H9 (cell line): ENCODE results near the gene FARSB. TPM values are rescaled to one million over a fixed set of nuclear protein-coding genes. Genes with fewer than 3 reads are reported as not detected.
A peak's percentile ranks its signal among the peaks of the same experiment; 100 is the strongest.

Experiments used
- DNase-seq: peaks from one replicate; pipeline ENCODE4 v3.0.0-alpha.2; 2017
- H2AFZ ChIP-seq: one replicate; pipeline ENCODE4 v1.6.1; 2013; ENCODE audit warnings: mild to moderate bottlenecking, low read length, control low read depth, moderate library complexity
- H2AK5ac ChIP-seq: 2 replicates; pipeline ENCODE4 v1.6.1; 2013; ENCODE audit warnings: low read length, control low read depth, mixed read lengths; ENCODE audit not compliant: insufficient read length
- H2BK120ac ChIP-seq: one replicate; pipeline ENCODE4 v1.6.1; 2013; ENCODE audit warnings: low read depth, mild to moderate bottlenecking, low read length, control low read depth, inconsistent platforms; ENCODE audit not compliant: poor library complexity, severe bottlenecking
- H2BK12ac ChIP-seq: 2 replicates; pipeline ENCODE4 v1.6.1; 2013; ENCODE audit warnings: low read length, control low read depth, mixed read lengths, low read depth; ENCODE audit not compliant: insufficient read length
- H2BK15ac ChIP-seq: 2 replicates; pipeline ENCODE4 v1.6.1; 2013; ENCODE audit warnings: low read depth, low read length, control low read depth
- H2BK20ac ChIP-seq: one replicate; pipeline ENCODE4 v1.6.1; 2013; ENCODE audit warnings: low read depth, mild to moderate bottlenecking, low read length, control low read depth, inconsistent platforms; ENCODE audit not compliant: poor library complexity, severe bottlenecking
- H2BK5ac ChIP-seq: 2 replicates; pipeline ENCODE4 v1.6.1; 2013; ENCODE audit warnings: low read length, control low read depth, mixed read lengths; ENCODE audit not compliant: insufficient read length
- H3K14ac ChIP-seq: 2 replicates; pipeline ENCODE4 v1.6.1; 2013; ENCODE audit warnings: low read length, control low read depth; ENCODE audit not compliant: insufficient read depth
- H3K18ac ChIP-seq: 2 replicates; pipeline ENCODE4 v1.6.1; 2013; ENCODE audit warnings: low read depth, mild to moderate bottlenecking, mixed read lengths, low read length, control low read depth; ENCODE audit not compliant: insufficient read length
- H3K23ac ChIP-seq: 2 replicates; pipeline ENCODE4 v1.6.1; 2013; ENCODE audit warnings: low read length, control low read depth, mixed read lengths, low read depth; ENCODE audit not compliant: insufficient read length
- H3K23me2 ChIP-seq: 2 replicates; pipeline ENCODE4 v1.6.1; 2013; ENCODE audit warnings: low read depth, mild to moderate bottlenecking, mixed read lengths, low read length, control low read depth; ENCODE audit not compliant: insufficient read length, poor library complexity, severe bottlenecking
- H3K27ac ChIP-seq: 2 replicates; pipeline ENCODE4 v1.5.1; 2013; ENCODE audit warnings: low read length, control low read depth, mixed read lengths, low read depth; ENCODE audit not compliant: insufficient read length
- H3K27me3 ChIP-seq: 2 replicates; pipeline ENCODE4 v1.6.1; 2013; ENCODE audit warnings: low read length, control low read depth, inconsistent platforms; ENCODE audit not compliant: insufficient read depth
- H3K4ac ChIP-seq: 2 replicates; pipeline ENCODE4 v1.6.1; 2013; ENCODE audit warnings: low read depth, mild to moderate bottlenecking, control low read depth, inconsistent platforms, low read length, moderate library complexity
- H3K4me1 ChIP-seq: 2 replicates; pipeline ENCODE4 v1.6.1; 2013; ENCODE audit warnings: low read length, control low read depth, inconsistent platforms; ENCODE audit not compliant: insufficient read depth
- H3K4me2 ChIP-seq: 2 replicates; pipeline ENCODE4 v1.6.1; 2013; ENCODE audit warnings: low read length, control low read depth, mixed read lengths; ENCODE audit not compliant: insufficient read length, insufficient read depth
- H3K56ac ChIP-seq: 2 replicates; pipeline ENCODE4 v1.6.1; 2013; ENCODE audit warnings: low read depth, mild to moderate bottlenecking, mixed read lengths, low read length, control low read depth; ENCODE audit not compliant: insufficient read length
- H3K79me1 ChIP-seq: 2 replicates; pipeline ENCODE4 v1.6.1; 2013; ENCODE audit warnings: low read depth, mild to moderate bottlenecking, moderate library complexity, low read length, control low read depth, inconsistent platforms; ENCODE audit not compliant: insufficient read depth, poor library complexity, severe bottlenecking
- H3K79me2 ChIP-seq: 2 replicates; pipeline ENCODE4 v1.6.1; 2013; ENCODE audit warnings: low read length, control low read depth, inconsistent platforms; ENCODE audit not compliant: insufficient read depth
- H3K9ac ChIP-seq: 2 replicates; pipeline ENCODE4 v1.6.1; 2013; ENCODE audit warnings: low read length, control low read depth, mixed read lengths; ENCODE audit not compliant: insufficient read length; ENCODE audit errors: extremely low read depth
- H3K9me3 ChIP-seq: one replicate; pipeline ENCODE4 v1.6.1; 2013; ENCODE audit warnings: low read depth, low read length, inconsistent platforms; ENCODE audit not compliant: control insufficient read depth
- H3T11ph ChIP-seq: one replicate; pipeline ENCODE4 v1.6.1; 2013; ENCODE audit warnings: mild to moderate bottlenecking, low read length, control low read depth, inconsistent platforms
- H4K20me1 ChIP-seq: one replicate; pipeline ENCODE4 v1.6.1; 2013; ENCODE audit not compliant: control insufficient read depth, insufficient read length, insufficient read depth
- H4K5ac ChIP-seq: 2 replicates; pipeline ENCODE4 v1.6.1; 2013; ENCODE audit warnings: low read depth, mild to moderate bottlenecking, mixed read lengths, low read length, control low read depth; ENCODE audit not compliant: insufficient read length
- H4K8ac ChIP-seq: replicated peaks from 2 replicates; pipeline ENCODE4 v1.6.1; 2013; ENCODE audit warnings: low read length, control low read depth, mixed read lengths, low read depth; ENCODE audit not compliant: insufficient read length
- H4K91ac ChIP-seq: 2 replicates; pipeline ENCODE4 v1.6.1; 2013; ENCODE audit warnings: low read depth, mild to moderate bottlenecking, moderate library complexity, mixed read lengths, low read length, control low read depth; ENCODE audit not compliant: insufficient read length
- H3K27ac Mint-ChIP-seq, 3 experiments: 2 replicates in 2 of 3; 3 replicates in 1 of 3; pipeline ENCODE4 v1.8.0; 2020 to 2021; ENCODE audit warnings: mixed read lengths in 3 of 3, mild to moderate bottlenecking in 1 of 3, moderate library complexity in 1 of 3
- H3K27me3 Mint-ChIP-seq: 2 replicates; pipeline ENCODE4 v1.8.0; 2021; ENCODE audit warnings: low read depth, mild to moderate bottlenecking, moderate library complexity, mixed read lengths
- H3K36me3 Mint-ChIP-seq, 3 experiments: 2 replicates in 2 of 3; 3 replicates in 1 of 3; pipeline ENCODE4 v1.8.0; 2020 to 2021; ENCODE audit warnings: low read depth in 3 of 3, mixed read lengths in 3 of 3; ENCODE audit not compliant: insufficient read depth in 1 of 3
- H3K4me1 Mint-ChIP-seq, 2 experiments: 2 replicates each; pipeline ENCODE4 v1.8.0; 2020; ENCODE audit warnings: mixed read lengths in 2 of 2
- H3K4me3 Mint-ChIP-seq, 2 experiments: 2 replicates in 1 of 2; 3 replicates in 1 of 2; pipeline ENCODE4 v1.8.0; 2020 to 2021; ENCODE audit warnings: mild to moderate bottlenecking in 2 of 2, mixed read lengths in 2 of 2, moderate library complexity in 1 of 2
- H3K9me3 Mint-ChIP-seq, 2 experiments: 2 replicates in 1 of 2; 3 replicates in 1 of 2; pipeline ENCODE4 v1.8.0; 2020; ENCODE audit warnings: mild to moderate bottlenecking in 2 of 2, mixed read lengths in 2 of 2, moderate library complexity in 1 of 2
- WGBS: extraction: QIAGEN DNeasy Blood & Tissue Kit; methylation state at CpG from one replicate; pipeline ENCODE4 v1.1.7; 2013; ENCODE audit warnings: missing lambda C conversion rate, low lambda C conversion rate, mixed read lengths; ENCODE audit not compliant: insufficient read length; ENCODE audit errors: extremely low coverage; 5-methylcytosine and 5-hydroxymethylcytosine counted together
- total RNA-seq: library from RNA; stranded (reverse); gene quantifications from 2 replicates; pipeline ENCODE4 v1.2.1, GENCODE V29; 2021
- TF ChIP-seq, protein P1 (sequence below): fragments of 200-600 bp; sonication (generic); conservative IDR thresholded peaks from 3 replicates; pipeline ENCODE4 v1.8.0; 2021; ENCODE audit warnings: antibody characterized with exemption, mild to moderate bottlenecking

The FARSB gene
- total RNA-seq, 1 experiment from 2014 or later = 32.1 TPM

DNA sequence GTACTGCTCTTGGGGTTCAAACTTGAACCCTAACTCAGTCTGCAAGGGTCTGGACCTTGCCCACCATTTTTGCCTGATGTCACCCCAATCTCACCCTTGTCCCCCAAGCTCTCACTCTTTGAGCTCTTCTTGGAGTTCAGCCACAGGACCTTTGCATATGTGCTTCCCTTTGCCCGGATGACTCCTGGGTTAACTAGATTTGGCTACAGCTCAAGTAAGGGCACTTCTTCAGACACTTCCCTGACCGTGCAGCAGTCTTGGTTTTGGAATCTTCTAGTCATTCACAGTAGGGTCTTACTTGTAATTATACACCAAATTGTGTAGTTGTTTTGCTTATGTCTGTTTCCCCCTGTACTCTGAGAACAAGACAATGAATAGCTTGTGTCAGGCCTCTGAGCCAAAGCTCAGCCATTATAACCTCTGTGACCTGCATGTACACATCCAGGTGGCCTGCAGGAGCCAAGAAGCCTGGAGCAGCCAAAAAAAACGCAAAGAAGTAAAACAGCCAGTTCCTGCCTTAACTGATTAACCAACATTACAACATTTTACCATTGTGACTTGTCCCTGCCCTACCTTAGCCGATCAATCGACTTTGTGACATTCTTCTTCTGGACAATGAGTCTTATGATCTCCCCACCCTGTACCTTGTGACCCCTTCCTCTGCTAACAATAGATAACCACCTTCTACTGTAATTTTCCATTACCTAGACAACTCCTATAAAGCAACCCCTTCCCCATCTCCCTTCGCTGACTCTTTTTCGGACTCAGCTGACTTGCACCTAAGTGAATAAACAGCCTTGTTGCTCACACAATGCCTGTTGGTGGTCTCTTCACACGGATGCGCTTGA, 14.5 kb upstream of the FARSB start:
- Histone ChIP-seq H3K23ac (no peak overlapping the region), H2AK5ac (no peak overlapping the region), H4K8ac (no peak overlapping the region), H3K14ac (no peak overlapping the region), H3K9ac (no peak overlapping the region), H3K79me2 (no peaks in the 10 kb centered on the region), H3K27ac (no peak overlapping the region), H4K5ac (no peak overlapping the region), H2AFZ (no peak overlapping the region), H3K79me1 (no peaks in the 10 kb centered on the region), H2BK12ac (no peak overlapping the region), H3K9me3 (no peaks in the 10 kb centered on the region), H3K4me1 (no peaks in the 10 kb centered on the region), H4K91ac (no peak overlapping the region), H3K27me3 (peaks cover 2% of the 10 kb centered on the region; the same call in 1 of the 2 replicates), H2BK120ac (no peak overlapping the region), H3K56ac (no peak overlapping the region), H3K4ac (no peak overlapping the region), H3K23me2 (peaks cover 11% of the 10 kb centered on the region), H4K20me1 (no peaks in the 10 kb centered on the region), H2BK20ac (no peak overlapping the region), H3K18ac (no peak overlapping the region), H3K4me2 (peak overlapping the region; percentile 84), H3T11ph (no peak overlapping the region), H2BK15ac (no peak overlapping the region), H2BK5ac (no peak overlapping the region)
- Mint-ChIP-seq H3K27ac (no peak overlapping the region), H3K36me3 (no peaks in the 10 kb centered on the region; a peak in 1 of 7 replicates), H3K4me1 (peaks cover 12 to 13% of the 10 kb centered on the region in 2 experiments), H3K27me3 (peaks cover 70% of the 10 kb centered on the region), H3K4me3 (peak overlapping the region; percentile 67 to 69; a peak in 4 of 5 replicates), H3K9me3 (no peaks in the 10 kb centered on the region; a peak in 1 of 5 replicates)
- TF ChIP-seq, protein P1, sequence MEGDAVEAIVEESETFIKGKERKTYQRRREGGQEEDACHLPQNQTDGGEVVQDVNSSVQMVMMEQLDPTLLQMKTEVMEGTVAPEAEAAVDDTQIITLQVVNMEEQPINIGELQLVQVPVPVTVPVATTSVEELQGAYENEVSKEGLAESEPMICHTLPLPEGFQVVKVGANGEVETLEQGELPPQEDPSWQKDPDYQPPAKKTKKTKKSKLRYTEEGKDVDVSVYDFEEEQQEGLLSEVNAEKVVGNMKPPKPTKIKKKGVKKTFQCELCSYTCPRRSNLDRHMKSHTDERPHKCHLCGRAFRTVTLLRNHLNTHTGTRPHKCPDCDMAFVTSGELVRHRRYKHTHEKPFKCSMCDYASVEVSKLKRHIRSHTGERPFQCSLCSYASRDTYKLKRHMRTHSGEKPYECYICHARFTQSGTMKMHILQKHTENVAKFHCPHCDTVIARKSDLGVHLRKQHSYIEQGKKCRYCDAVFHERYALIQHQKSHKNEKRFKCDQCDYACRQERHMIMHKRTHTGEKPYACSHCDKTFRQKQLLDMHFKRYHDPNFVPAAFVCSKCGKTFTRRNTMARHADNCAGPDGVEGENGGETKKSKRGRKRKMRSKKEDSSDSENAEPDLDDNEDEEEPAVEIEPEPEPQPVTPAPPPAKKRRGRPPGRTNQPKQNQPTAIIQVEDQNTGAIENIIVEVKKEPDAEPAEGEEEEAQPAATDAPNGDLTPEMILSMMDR = no peak
- DNase-seq = no peak
- WGBS = no CpG with 5 or more reads among the region's 9 CpGs
